Stomach (tissue), 9 donors: ENCODE results near the gene FBXL19. TPM values are rescaled to one million over a fixed set of nuclear protein-coding genes. Genes with fewer than 3 reads are reported as not detected.
A peak's percentile ranks its signal among the peaks of the same experiment; 100 is the strongest.

Source experiments
- DNase-seq, 2 donors: peaks; one replicate each; pipeline versions ENCODE4 v3.0.0 to v3.0.0-alpha.2; 2013 to 2019
- H3K27ac ChIP-seq, 5 donors: fragments of 200-600 bp in 4 of 5; sonication (generic) in 4 of 5; one replicate each; pipeline ENCODE4 v1.5.1; 2013 to 2019; ENCODE audit warnings: mild to moderate bottlenecking in 1 of 5, moderate library complexity in 1 of 5
- H3K27me3 ChIP-seq, 3 donors: fragments of 200-600 bp; sonication (generic); one replicate each; pipeline ENCODE4 v1.5.1; 2017 to 2019; ENCODE audit warnings: mixed run types in 1 of 3
- H3K36me3 ChIP-seq, 4 donors: fragments of 200-600 bp; sonication (generic); 1 replicate in 3 of 4; 2 replicates in 1 of 4; pipeline ENCODE4 v1.5.1; 2016 to 2019
- H3K4me1 ChIP-seq, 4 donors: fragments of 200-600 bp; sonication (generic); one replicate each; pipeline ENCODE4 v1.5.1; 2016 to 2019
- H3K4me3 ChIP-seq, 4 donors: fragments of 200-600 bp; sonication (generic) in 3 of 4; one replicate each; pipeline ENCODE4 v1.5.1; 2016 to 2019; ENCODE audit warnings: mild to moderate bottlenecking in 1 of 4
- H3K9me3 ChIP-seq, 4 donors: fragments of 200-600 bp; sonication (generic); one replicate each; pipeline ENCODE4 v1.5.1; 2016 to 2019
- EP300 ChIP-seq: sonication (generic); formaldehyde crosslinking; IDR thresholded peaks from one replicate; pipeline ENCODE4 v1.6.1; 2017; ENCODE audit warnings: antibody characterized with exemption
- POLR2A ChIP-seq, 4 donors: fragments of 450-650 bp; IDR thresholded peaks; one replicate each; pipeline ENCODE4 v1.6.1; 2016; ENCODE audit warnings: antibody characterized with exemption in 4 of 4, control low read depth in 2 of 4, mild to moderate bottlenecking in 1 of 4, moderate library complexity in 1 of 4
- POLR2AphosphoS5 ChIP-seq, 3 donors: sonication (generic); formaldehyde crosslinking; IDR thresholded peaks; one replicate each; pipeline ENCODE4 v1.6.1; 2016; ENCODE audit warnings: antibody characterized with exemption in 3 of 3
- WGBS, 5 donors: extraction: QIAGEN DNeasy Blood & Tissue Kit in 3 of 5; methylation state at CpG; one replicate each; pipeline versions ENCODE4 v1.1.5 to v1.1.7; 2013 to 2018; 5-methylcytosine and 5-hydroxymethylcytosine counted together
- intact Hi-C: fragments of 100-400 bp; cut with DNase I; formaldehyde crosslinking; loops from one replicate; pipeline ENCODE4 v1.15.1; 2023; ENCODE audit warnings: low total_unique reads
- polyA plus RNA-seq, 3 donors: library from polyadenylated mRNA; stranded (reverse); fragments of 200-250 nt; gene quantifications; one replicate each; pipeline ENCODE4 v1.2.3, GENCODE V29; 2013
- total RNA-seq, 5 donors: library from RNA; depleted of rRNA; stranded (reverse); fragments of >200 nt; gene quantifications; one replicate each; pipeline versions ENCODE4 v1.1.0 to v1.2.3, GENCODE V29; 2014 to 2016
- TF ChIP-seq, protein P1 (sequence below), 7 experiments: fragments of 450-650 bp in 4 of 7; fragments of 200-600 bp in 3 of 7; sonication (generic) in 3 of 7; IDR thresholded peaks; one replicate each; pipeline ENCODE4 v1.5.1; 2016 to 2019; ENCODE audit warnings: antibody characterized with exemption in 7 of 7, control low read depth in 2 of 7, mild to moderate bottlenecking in 1 of 7
- donor health status: healthy with polysubstance abuse.
- donor health status: Bipolar disorder and iron deficiency.
- donor health status: healthy.

The FBXL19 gene
- total and polyA plus RNA-seq, 8 donors: 5.8 to 252 (median 9.5) TPM

DNA sequence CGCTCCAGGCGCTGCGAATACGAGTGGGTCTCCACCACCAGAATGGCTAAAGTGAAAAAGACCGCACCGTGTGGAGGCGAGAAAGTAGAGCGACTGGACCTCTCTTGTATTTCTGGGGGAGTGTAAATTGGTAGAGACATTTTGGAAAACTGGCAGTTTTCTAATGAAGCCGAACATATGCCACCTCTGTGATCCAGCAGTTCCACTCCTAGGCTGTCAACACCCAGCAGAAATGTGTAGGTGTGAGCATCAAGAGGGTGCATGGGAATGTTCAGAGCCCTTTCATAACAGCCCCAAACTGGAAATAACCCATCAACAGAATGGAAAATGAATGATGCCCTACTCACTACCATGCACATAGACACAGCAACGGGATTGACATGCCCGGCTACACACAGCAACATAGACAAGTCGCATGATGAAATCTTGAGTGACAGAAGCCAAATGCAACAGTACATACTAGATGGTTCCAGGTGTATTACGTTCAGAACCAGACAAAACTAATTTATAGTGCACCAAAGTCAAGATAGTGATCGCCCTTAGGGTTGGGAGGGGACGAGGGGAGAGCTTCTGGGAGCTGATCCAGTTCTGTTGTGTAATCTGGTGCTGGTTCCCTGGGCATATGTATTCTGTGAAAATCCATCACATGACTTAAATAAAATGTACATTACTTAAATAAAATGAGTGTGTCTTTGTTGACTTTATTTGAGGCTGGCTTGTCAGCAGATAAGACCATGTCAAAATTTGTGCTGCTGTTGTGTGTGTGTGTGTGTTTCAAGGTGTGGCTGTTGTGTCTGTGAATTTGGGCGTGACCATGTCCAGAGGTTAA lies 28.6 kb upstream of the FBXL19 start:
- H3K36me3 ChIP-seq: peaks cover 3 to 22% (median 21%) of the 10 kb centered on the region in 4 donors
- H3K4me3 ChIP-seq: peak overlapping the region; percentile 61 to 80 (median 74)
- H3K27me3 ChIP-seq: no peaks in the 10 kb centered on the region
- TF ChIP-seq POLR2AphosphoS5 (IDR thresholded peaks at IDR 0.05): no peak
- TF ChIP-seq POLR2A (IDR thresholded peaks at IDR 0.05): no peak
- TF ChIP-seq, protein P1, sequence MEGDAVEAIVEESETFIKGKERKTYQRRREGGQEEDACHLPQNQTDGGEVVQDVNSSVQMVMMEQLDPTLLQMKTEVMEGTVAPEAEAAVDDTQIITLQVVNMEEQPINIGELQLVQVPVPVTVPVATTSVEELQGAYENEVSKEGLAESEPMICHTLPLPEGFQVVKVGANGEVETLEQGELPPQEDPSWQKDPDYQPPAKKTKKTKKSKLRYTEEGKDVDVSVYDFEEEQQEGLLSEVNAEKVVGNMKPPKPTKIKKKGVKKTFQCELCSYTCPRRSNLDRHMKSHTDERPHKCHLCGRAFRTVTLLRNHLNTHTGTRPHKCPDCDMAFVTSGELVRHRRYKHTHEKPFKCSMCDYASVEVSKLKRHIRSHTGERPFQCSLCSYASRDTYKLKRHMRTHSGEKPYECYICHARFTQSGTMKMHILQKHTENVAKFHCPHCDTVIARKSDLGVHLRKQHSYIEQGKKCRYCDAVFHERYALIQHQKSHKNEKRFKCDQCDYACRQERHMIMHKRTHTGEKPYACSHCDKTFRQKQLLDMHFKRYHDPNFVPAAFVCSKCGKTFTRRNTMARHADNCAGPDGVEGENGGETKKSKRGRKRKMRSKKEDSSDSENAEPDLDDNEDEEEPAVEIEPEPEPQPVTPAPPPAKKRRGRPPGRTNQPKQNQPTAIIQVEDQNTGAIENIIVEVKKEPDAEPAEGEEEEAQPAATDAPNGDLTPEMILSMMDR (IDR thresholded peaks at IDR 0.05): no peak
- TF ChIP-seq EP300: no peak
- WGBS, 5 donors: 29 to 39% (median 35%) methylated on average over 16 of the region's 16 CpGs
- no peaks in the 10 kb centered on the region for H3K9me3 ChIP-seq
- H3K4me1 ChIP-seq: peaks cover 44 to 70% (median 61%) of the 10 kb centered on the region in 4 donors
- H3K27ac ChIP-seq: peak overlapping the region; percentile 85 to 99 (median 97)
- intact Hi-C loops: loop anchor here (10.0 kb wide), 1 partner anchor 50 kb away; no protein-coding TSS in a partner anchor
- no peak for DNase-seq

DNA sequence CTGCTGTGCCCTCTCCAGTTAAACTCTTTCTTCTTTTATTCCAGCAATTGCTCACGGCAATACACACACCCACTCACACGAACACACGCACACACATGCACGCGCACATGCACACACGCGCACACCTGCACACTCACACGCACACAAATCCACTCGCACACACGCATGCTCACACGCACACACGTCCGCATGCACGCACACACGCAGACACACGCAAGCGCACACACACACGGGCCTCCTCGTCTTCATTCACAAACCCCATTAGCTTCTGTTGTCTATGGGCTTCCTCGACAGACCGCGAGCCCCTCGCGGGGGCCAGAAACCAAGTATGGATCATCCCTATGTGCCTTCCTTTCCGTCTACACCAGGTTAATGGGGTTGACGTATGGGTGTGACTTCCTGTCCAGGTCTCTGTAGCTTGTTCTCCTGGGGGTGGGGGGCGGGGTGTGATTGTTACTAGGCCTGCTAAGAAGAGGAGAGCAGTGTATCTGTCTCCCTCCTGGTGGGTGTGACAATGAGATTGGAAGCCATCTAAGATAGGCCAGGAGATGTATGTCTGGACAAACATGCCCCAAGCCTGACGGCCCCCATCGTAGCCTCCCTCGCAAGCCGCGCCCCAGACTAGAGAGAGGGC lies 27.6 kb upstream of the FBXL19 start:
- Histone ChIP-seq H3K36me3 (peaks cover 0 to 12% (median 12%) of the 10 kb centered on the region in 4 donors), H3K9me3 (no peaks in the 10 kb centered on the region), H3K27me3 (no peaks in the 10 kb centered on the region), H3K4me3 (peak overlapping the region; percentile 44 to 59 (median 56)), H3K4me1 (peaks cover 44 to 74% (median 63%) of the 10 kb centered on the region in 4 donors), H3K27ac (peak overlapping the region; percentile 96 to 99 (median 97))
- 53 to 64% (median 60%) methylated on average over 32 of the region's 32 CpGs for WGBS, 5 donors
- intact Hi-C loops: loop anchor here (10.0 kb wide), 1 partner anchor 51 kb away; no protein-coding TSS in a partner anchor
- no peak for DNase-seq
- TF ChIP-seq POLR2AphosphoS5 (IDR thresholded peaks at IDR 0.05) (no peak), EP300 (no peak), POLR2A (IDR thresholded peaks at IDR 0.05) (no peak)

DNA sequence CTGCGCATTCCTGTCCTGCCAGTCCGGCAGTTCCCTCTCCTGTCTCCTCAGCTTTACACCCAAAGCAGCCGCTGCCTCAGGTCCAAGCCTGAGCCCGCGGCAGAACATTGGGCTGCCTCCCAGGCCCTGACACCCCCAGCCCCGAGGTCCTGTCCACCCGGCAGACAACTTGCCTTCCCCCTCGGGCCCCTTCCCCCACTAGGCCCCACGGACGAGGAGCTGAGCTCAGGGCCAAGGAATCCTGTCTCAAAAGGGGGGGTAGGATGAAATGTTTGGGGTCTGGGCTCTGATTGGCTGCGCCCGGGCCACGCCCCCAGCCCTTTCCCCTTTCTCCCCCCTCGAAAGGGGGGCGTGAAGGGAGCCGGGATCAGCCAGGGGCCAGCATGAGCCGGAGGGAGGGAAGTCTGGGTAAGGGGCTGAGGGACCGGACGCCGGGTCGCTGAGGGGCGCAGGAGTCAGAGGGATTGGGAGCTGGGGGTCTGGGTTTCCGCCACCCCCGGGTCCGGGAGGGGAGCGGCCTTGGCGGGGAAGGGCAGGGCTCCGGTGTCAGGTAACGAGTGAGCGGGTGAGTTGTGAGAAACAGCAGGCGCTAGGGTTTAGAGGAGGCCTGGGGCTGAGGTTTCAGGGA lies 27.0 kb upstream of the FBXL19 start, which contains the start of gene CTF1:
Gene CTF1 (plus strand): TSS at position 354 of the 628 bp plus-strand sequence. CDS start 30 bp downstream, at position 384.
- intact Hi-C loops: loop anchor here (10.0 kb wide), 1 partner anchor 52 kb away; no protein-coding TSS in a partner anchor
- peaks cover 44 to 80% (median 66%) of the 10 kb centered on the region in 4 donors for H3K4me1 ChIP-seq
- TF ChIP-seq, protein P1 (IDR thresholded peaks at IDR 0.05): no peak
- TF ChIP-seq POLR2AphosphoS5 (IDR thresholded peaks at IDR 0.05) (peak; percentile 27 to 49 (median 35)), EP300 (peak; percentile 43), POLR2A (IDR thresholded peaks at IDR 0.05) (peak in 1 of 4 donors; percentile 37)
- H3K27ac ChIP-seq: peak within 1 kb of the TSS; percentile 96 to 99 (median 97)
- peaks cover 0 to 6% (median 6%) of the 10 kb centered on the region in 4 donors for H3K36me3 ChIP-seq
- WGBS, 5 donors: 9 to 13% (median 11%) methylated on average over 25 to 31 of the region's 31 CpGs
- DNase-seq: peak; percentile 56 to 95
- no peaks in the 10 kb centered on the region for H3K9me3 ChIP-seq
- no peaks in the 10 kb centered on the region for H3K27me3 ChIP-seq
- H3K4me3 ChIP-seq: peak within 1 kb of the TSS; percentile 44 to 59 (median 56)

DNA sequence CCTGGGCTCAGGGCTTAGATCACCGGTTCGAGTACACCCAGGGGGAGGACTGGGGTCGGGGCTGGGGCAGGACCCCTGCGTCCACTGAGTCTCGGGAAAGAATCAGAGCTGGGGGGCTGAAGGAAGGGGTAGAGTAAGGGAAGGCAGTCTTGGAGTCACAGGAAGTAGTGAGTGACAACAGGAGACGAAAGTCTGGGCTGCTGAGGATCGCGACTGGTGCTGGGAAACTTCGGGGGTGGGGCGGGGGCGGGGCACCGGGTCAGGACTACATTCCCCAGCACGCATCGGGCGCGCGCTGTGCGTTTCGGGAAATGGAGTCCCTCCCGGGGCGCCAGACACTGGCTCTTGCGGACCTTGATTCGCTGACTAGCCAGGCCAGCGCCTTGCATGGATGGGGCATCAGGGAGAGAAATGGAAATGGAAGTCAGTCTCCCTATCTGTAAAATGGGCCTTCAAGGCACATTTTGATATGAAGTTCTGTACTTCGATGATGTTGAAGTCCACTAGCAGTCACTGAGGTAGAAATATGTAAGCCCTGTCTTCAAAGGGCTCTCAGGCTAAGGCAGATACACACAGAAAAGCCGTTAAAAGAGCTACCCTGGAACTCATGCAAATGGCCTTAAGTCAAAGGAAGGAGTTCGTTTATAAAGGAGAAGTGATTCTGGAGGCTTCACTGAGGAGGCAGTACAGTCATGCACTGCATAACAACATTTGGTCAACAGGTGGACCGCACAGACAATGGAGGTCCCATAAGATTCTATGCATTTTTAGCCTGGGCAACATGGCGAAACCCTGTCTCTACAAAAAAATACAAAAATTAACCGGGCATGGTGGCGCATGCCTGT lies 26.3 kb upstream of the FBXL19 start:
- WGBS, 5 donors: 15 to 19% (median 17%) methylated on average over 31 of the region's 31 CpGs

More for the DNA sequence above, 26.3 kb upstream of the FBXL19 start:
- Histone ChIP-seq H3K4me1 (peaks cover 44 to 80% (median 70%) of the 10 kb centered on the region in 4 donors), H3K36me3 (no peaks in the 10 kb centered on the region), H3K9me3 (no peaks in the 10 kb centered on the region), H3K27ac (peak overlapping the region; percentile 96 to 99 (median 97)), H3K27me3 (no peaks in the 10 kb centered on the region), H3K4me3 (peak overlapping the region; percentile 44 to 59 (median 56))
- intact Hi-C loops: loop anchor here (10.0 kb wide), 1 partner anchor 52 kb away; no protein-coding TSS in a partner anchor
- peak; percentile 92 to 97 for DNase-seq
- TF ChIP-seq, protein P1 (IDR thresholded peaks at IDR 0.05): no peak
- peak; percentile 8 to 85 (median 73) for TF ChIP-seq POLR2AphosphoS5 (IDR thresholded peaks at IDR 0.05)
